Lung (tissue), 12 donors: ENCODE measurements around the gene PPP1R12C. TPM values are rescaled to one million over a fixed set of nuclear protein-coding genes. Genes with fewer than 3 reads are reported as not detected.

Source experiments
- ATAC-seq: fragments of 200-7000 bp; cut with Tn5 transposase; one replicate; pipeline ENCODE4 v1.9.1; 2020; ENCODE audit warnings: moderate number of reproducible peaks; ENCODE audit not compliant: insufficient read depth, low FRiP score
- DNase-seq, 3 donors: peaks; one replicate each; pipeline ENCODE4 v3.0.0-alpha.2; 2013 to 2017
- H3K27ac ChIP-seq, 2 donors: one replicate each; pipeline ENCODE4 v1.5.1; 2013; ENCODE audit warnings: mild to moderate bottlenecking in 2 of 2, moderate library complexity in 2 of 2, control low read depth in 1 of 2, inconsistent platforms in 1 of 2, low read depth in 1 of 2, low read length in 1 of 2
- H3K27me3 ChIP-seq, 3 donors: one replicate each; pipeline ENCODE4 v1.5.1; 2013; ENCODE audit warnings: low read length in 2 of 3; ENCODE audit not compliant: control insufficient read depth in 3 of 3, insufficient read depth in 3 of 3
- H3K36me3 ChIP-seq, 4 donors: one replicate each; pipeline ENCODE4 v1.5.1; 2013; ENCODE audit warnings: low read length in 4 of 4, mild to moderate bottlenecking in 1 of 4, moderate library complexity in 1 of 4; ENCODE audit not compliant: control insufficient read depth in 4 of 4, insufficient read depth in 4 of 4
- H3K4me1 ChIP-seq, 5 donors: one replicate each; pipeline ENCODE4 v1.5.1; 2013; ENCODE audit warnings: low read length in 5 of 5, mild to moderate bottlenecking in 2 of 5, moderate library complexity in 1 of 5; ENCODE audit not compliant: control insufficient read depth in 5 of 5, insufficient read depth in 5 of 5
- H3K4me3 ChIP-seq: one replicate; pipeline ENCODE4 v1.5.1; 2013; ENCODE audit warnings: mild to moderate bottlenecking, control low read depth, moderate library complexity
- H3K9ac ChIP-seq, 2 donors: one replicate each; pipeline ENCODE4 v1.5.1; 2013; ENCODE audit warnings: low read length in 2 of 2, control low read depth in 1 of 2; ENCODE audit not compliant: insufficient read depth in 1 of 2
- H3K9me3 ChIP-seq, 4 donors: one replicate each; pipeline ENCODE4 v1.5.1; 2013; ENCODE audit warnings: low read length in 3 of 4, mild to moderate bottlenecking in 1 of 4, moderate library complexity in 1 of 4; ENCODE audit not compliant: control insufficient read depth in 4 of 4, insufficient read depth in 3 of 4
- WGBS, 2 donors: extraction: QIAGEN DNeasy Blood & Tissue Kit; methylation state at CpG; one replicate each; pipeline ENCODE4 v1.1.7; 2013; 5-methylcytosine and 5-hydroxymethylcytosine counted together
- polyA plus RNA-seq, 2 donors: library from polyadenylated mRNA; stranded (reverse); fragments of 200-250 nt; gene quantifications; one replicate each; pipeline ENCODE4 v1.2.1, GENCODE V29; 2013
- total RNA-seq, 2 donors: library from RNA; depleted of rRNA in 1 of 2; stranded (reverse); fragments of >200 nt in 1 of 2; gene quantifications; one replicate each; pipeline ENCODE4 v1.2.1, GENCODE V29; 2014 to 2021
- TF ChIP-seq, protein P1 (sequence below): IDR thresholded peaks from 2 replicates; pipeline ENCODE4 v1.5.1; 2012; ENCODE audit warnings: mild to moderate bottlenecking; ENCODE audit errors: control extremely low read depth, extremely low read depth
- donor health status: control.
- donor health status: control.
- donor health status: Bipolar disorder and iron deficiency.
- donor health status: healthy.
- donor health status: DM: yes; HTN: yes; CAD: no.

The PPP1R12C gene
- total and polyA plus RNA-seq, 4 donors: 47.4 to 163 (median 111) TPM

DNA sequence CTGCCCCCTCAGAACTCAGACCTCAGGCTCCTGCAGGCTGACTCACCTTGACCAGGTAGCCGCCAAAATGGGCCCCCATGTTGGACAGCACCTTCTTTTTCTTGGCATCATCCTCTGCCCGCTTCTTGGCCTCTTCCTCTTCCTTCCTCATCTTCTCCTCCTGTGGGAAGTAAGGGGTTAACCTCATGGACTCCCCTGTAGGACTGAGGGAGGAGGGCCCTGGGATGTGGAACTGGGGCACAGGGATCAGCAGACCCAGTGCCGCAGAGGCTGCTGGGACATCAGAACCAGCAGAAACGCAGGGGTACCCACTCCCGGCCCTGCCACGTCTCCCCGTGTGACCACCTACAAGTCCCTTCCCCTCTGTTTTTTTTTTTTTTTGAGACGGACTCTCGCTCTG, 20.5 kb upstream of the PPP1R12C start:
- Histone ChIP-seq H3K4me3 (no peak overlapping the region), H3K27ac (no peak overlapping the region), H3K36me3 (no peaks in the 10 kb centered on the region), H3K9ac (no peak overlapping the region), H3K4me1 (peaks cover 0 to 2% (median 0%) of the 10 kb centered on the region in 5 donors), H3K27me3 (peaks cover 0 to 5% (median under 1%) of the 10 kb centered on the region in 3 donors), H3K9me3 (no peaks in the 10 kb centered on the region)
- ATAC-seq (no peak), DNase-seq (no peak)
- 41 to 63% methylated on average over 9 of the region's 9 CpGs for WGBS, 2 donors
- TF ChIP-seq, protein P1, sequence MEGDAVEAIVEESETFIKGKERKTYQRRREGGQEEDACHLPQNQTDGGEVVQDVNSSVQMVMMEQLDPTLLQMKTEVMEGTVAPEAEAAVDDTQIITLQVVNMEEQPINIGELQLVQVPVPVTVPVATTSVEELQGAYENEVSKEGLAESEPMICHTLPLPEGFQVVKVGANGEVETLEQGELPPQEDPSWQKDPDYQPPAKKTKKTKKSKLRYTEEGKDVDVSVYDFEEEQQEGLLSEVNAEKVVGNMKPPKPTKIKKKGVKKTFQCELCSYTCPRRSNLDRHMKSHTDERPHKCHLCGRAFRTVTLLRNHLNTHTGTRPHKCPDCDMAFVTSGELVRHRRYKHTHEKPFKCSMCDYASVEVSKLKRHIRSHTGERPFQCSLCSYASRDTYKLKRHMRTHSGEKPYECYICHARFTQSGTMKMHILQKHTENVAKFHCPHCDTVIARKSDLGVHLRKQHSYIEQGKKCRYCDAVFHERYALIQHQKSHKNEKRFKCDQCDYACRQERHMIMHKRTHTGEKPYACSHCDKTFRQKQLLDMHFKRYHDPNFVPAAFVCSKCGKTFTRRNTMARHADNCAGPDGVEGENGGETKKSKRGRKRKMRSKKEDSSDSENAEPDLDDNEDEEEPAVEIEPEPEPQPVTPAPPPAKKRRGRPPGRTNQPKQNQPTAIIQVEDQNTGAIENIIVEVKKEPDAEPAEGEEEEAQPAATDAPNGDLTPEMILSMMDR: no peak

DNA sequence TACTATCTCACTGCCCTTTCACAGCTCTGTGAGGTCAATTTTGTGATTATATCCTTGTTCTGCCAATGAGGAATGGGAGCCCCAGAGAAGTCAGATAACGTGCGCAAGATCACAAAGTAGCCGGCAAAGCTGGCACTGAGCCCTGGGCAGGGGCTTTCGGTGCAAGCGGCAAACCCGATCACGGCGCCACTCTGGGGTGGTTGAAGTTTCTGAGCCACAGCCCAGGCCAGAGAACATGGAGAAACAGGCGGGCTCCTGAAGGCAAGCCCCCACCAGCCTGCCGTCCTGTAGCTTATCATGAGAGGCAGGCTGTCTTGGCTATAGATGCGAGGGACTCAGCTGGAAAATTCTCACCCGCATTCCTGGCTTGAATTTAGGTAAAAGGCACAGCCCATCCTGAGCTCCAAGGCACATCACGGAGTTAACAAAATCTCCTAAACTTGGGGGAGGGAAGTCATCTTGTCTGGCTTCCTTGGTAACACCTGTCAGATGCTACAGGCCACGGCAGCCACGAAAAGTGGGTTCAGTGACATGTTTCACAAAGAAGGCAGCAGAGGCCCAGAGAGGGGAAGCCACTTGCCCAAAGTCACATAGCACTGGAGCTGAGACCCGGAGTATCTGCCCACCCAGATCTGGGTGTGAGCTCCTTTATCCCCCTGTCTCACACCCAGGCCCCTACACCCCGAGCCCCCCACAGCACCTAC, 19.1 kb upstream of the PPP1R12C start:
- peaks cover 0 to 3% (median 0%) of the 10 kb centered on the region in 3 donors for H3K27me3 ChIP-seq

DNA sequence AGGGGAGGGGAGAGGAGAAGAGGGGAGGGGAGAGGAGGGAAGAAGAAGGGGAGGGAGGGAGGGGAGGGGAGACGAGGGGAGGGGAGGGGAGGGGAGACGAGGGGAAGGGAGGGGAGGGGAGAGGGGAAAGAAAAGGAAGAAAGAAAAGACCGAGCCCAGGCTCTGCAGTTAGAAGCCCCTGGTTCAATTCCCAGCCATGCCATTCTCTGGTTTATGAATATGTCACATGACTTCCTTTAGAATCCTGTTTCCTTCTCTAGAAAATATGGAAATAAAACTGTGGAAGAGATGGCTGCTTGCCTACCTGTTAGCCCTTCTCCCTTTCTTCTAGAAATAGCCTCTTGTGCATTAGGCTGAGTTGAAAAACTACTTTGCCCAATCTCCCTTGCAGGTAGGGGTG, 17.3 kb upstream of the PPP1R12C start:
- Histone ChIP-seq H3K27ac (no peak overlapping the region), H3K4me1 (peaks cover 0 to 2% (median 0%) of the 10 kb centered on the region in 5 donors), H3K9ac (no peak overlapping the region), H3K9me3 (no peaks in the 10 kb centered on the region), H3K27me3 (peaks cover 0 to 6% (median 0%) of the 10 kb centered on the region in 3 donors), H3K36me3 (no peaks in the 10 kb centered on the region), H3K4me3 (no peak overlapping the region)
- WGBS, 2 donors: 3 to 8% methylated on average over 1 to 2 of the region's 3 CpGs
- ATAC-seq: no peak
- TF ChIP-seq, protein P1: no peak
- no peak for DNase-seq

More for the DNA sequence above, 19.1 kb upstream of the PPP1R12C start:
- no peak for DNase-seq
- no peaks in the 10 kb centered on the region for H3K36me3 ChIP-seq
- ATAC-seq: no peak
- H3K4me3 ChIP-seq: no peak overlapping the region
- no peak overlapping the region for H3K27ac ChIP-seq
- 77 to 84% methylated on average over 17 of the region's 17 CpGs for WGBS, 2 donors
- H3K9me3 ChIP-seq: no peaks in the 10 kb centered on the region
- TF ChIP-seq, protein P1: no peak
- peaks cover 0 to 2% (median 0%) of the 10 kb centered on the region in 5 donors for H3K4me1 ChIP-seq
- no peak overlapping the region for H3K9ac ChIP-seq
